ENCODE data around the gene SGPP2. TPM values are rescaled to one million over a fixed set of nuclear protein-coding genes. Genes with fewer than 3 reads are reported as not detected.
A peak's percentile ranks its signal among the peaks of the same experiment; 100 is the strongest.
"Not testable (repeated sequence)": the region's sequence is repeated elsewhere in the genome, so short reads cannot be mapped to it uniquely, and the experiment has no call there.

Gene SGPP2
- total RNA-seq, 3 donors from 2014 or later, result 7.2 to 13.2 (median 7.4) TPM

DNA sequence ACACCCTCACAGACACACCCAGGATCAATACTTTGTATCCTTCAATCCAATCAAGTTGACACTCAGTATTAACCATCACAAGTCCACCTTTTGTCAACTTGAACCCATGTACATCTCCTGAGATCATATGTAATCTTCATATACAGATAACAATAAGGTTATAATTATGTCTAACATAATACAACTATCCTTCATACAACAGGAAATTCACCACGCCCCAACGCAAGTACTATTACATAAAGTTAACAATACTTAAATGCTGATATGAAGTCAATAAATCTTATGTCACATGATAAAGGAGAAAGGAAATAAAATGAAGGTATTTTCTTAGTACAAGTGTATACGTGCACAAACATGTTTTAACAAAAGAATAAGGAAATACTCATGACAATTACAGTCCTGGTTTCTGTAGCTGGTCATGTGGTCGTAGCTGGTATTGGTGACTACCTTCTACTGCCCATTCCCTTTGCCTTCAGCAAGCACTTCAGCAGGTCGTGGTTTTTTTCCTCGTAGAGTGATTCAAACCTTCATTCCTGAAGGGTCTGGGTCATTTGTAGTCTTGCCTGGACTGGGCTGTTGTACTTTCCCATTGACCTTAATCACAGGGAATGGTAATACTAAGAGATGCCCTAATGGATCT lies 11.2 kb downstream of the SGPP2 start:
- H3K9me3 Mint-ChIP-seq; DNase-seq; H3K4me1 Mint-ChIP-seq (ENCODE audit: low read depth); H3K4me3 Mint-ChIP-seq; H3K36me3 Mint-ChIP-seq (ENCODE audit: insufficient read depth); ATAC-seq; H3K27me3 Mint-ChIP-seq (ENCODE audit: low read depth): not testable (repeated sequence)

DNA sequence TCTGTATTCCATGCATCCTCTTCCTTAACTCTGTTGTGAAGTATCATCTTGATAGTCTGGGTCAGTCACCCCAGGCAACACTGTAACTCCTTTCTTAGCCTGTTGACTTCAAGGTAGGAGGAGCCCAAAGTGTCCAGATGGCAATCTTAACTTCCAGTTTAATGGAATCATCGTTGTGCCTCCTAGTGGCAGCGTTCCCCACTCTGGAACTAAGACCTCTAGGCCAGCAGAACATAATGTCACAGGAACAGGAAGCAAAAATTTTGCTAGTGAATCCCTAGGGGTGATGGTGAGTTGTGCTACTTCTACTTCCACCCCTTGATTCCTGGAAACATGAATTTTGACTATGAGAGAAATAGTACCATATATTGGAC lies 11.7 kb downstream of the SGPP2 start:
- H3K36me3 Mint-ChIP-seq (ENCODE audit: insufficient read depth), result no peaks in the 10 kb centered on the region
- no peak for ATAC-seq

DNA sequence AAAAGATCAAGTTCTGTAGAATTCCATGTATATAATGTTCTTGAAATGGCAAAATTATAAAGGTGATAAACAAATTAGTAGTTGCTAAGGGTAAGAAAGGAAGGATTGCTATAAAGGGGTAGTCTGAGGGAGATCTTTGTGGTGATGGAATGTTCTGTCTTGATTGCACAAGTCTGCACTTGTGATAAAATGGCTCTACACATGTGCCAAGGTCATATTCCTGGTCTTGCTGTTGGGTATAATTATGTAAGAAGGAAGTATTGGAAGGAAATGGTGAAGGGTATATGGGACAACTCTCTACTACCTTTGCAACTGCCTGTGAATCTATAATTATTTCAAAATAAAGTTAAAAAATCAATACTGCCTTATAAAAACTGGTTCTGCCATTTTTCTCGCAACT lies 15.3 kb downstream of the SGPP2 start:
- DNase-seq (no peak), ATAC-seq (no peak)
- no peaks in the 10 kb centered on the region for H3K36me3 Mint-ChIP-seq (ENCODE audit: insufficient read depth)
- H3K4me3 Mint-ChIP-seq, result no peak overlapping the region
- no peaks in the 10 kb centered on the region for H3K9me3 Mint-ChIP-seq
- no peaks in the 10 kb centered on the region for H3K27me3 Mint-ChIP-seq (ENCODE audit: low read depth)
- H3K4me1 Mint-ChIP-seq (ENCODE audit: low read depth), result no peaks in the 10 kb centered on the region

More for the DNA sequence above, 11.7 kb downstream of the SGPP2 start:
- Mint-ChIP-seq H3K9me3 (no peaks in the 10 kb centered on the region), H3K27me3 (ENCODE audit: low read depth) (no peaks in the 10 kb centered on the region), H3K4me1 (ENCODE audit: low read depth) (peaks cover 5% of the 10 kb centered on the region), H3K4me3 (no peak overlapping the region)
- no peak for DNase-seq

DNA sequence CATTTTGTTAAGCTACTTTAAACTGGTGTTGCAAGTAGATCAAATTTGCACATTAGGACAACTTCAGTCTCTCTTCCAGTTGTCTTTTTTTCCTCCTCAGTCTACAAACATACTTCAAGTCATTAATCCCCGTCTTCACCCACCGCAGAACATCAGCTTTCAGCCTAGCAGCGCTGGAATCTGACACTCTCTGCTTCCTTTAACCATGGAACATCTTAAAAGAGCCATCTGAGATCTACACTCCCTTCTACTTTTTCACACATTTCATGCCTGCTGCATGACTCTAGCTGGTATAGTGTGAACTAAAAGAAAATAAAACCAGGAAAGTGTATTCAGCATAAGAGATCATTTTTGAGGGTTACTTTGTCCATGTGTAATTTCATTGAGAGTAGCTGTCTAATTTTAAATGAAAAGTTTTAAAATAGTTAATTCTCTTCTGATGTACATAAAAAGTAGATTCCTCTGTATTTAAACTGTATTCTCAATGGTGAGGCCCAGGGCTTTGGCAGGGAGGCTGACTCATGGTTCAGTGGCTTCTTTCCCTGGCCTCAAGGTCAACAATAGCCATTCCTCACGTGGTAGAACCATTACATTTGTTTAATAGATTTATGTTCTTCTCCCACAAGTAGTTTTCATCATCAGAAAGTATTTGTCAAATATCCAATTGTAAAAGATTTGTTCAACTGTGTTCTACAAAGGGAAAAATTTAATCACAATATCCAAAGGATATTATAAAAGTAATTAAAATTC lies 16.5 kb downstream of the SGPP2 start:
- no peaks in the 10 kb centered on the region for H3K4me1 Mint-ChIP-seq (ENCODE audit: low read depth)
- no peak for ATAC-seq
- H3K9me3 Mint-ChIP-seq, result no peaks in the 10 kb centered on the region
- H3K4me3 Mint-ChIP-seq, result no peak overlapping the region
- no peak for DNase-seq
- H3K27me3 Mint-ChIP-seq (ENCODE audit: low read depth), result no peaks in the 10 kb centered on the region
- H3K36me3 Mint-ChIP-seq (ENCODE audit: insufficient read depth), result no peaks in the 10 kb centered on the region

DNA sequence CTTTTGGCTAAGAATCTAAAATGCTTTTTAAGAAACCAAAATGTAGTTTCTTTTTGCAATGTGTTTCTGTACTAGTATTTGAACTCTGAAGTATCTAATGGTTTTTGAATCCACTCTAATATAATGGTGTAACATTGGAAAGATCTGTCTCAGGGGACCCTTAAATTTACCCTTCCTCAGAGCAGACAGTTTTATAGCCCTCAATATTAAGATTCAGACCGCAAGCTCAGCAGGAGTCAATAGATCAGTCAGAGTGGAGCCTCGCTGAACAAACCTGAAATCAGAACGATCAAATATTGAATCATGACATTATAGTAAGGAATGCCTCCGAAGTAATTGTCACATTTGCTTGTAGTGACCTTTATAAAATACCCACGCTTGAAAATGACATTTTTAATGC lies 18.3 kb downstream of the SGPP2 start:
- ATAC-seq (no peak), DNase-seq (no peak)
- Mint-ChIP-seq H3K4me1 (ENCODE audit: low read depth) (no peaks in the 10 kb centered on the region), H3K27me3 (ENCODE audit: low read depth) (no peaks in the 10 kb centered on the region), H3K4me3 (no peak overlapping the region), H3K36me3 (ENCODE audit: insufficient read depth) (no peaks in the 10 kb centered on the region), H3K9me3 (no peaks in the 10 kb centered on the region)

- Mint-ChIP-seq H3K4me3 (no peak overlapping the region), H3K27me3 (ENCODE audit: low read depth) (no peaks in the 10 kb centered on the region)
- no peak for ATAC-seq
Measured at GRCh38 chr2:222445227-222445626, 20.9 kb downstream of the SGPP2 start.

DNA sequence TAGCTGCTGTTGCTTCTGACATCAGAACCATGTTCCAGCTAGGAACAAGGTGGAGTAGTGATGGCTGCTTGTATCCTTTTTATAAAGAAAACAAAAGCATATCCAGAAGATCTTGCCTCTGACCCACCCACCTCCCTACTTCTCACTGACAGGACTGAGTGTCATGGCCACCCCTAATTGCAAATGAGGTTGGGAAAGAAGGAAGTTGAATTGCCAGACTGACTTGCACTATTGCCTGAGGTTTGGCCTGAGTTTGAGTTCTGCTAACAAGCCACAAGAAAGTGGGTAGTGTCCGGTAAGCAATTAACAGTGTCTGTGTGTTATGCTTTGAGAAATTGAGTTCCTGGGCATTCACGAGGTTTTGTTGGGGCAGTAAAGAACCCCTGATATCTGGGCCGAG lies 22.8 kb downstream of the SGPP2 start:
- Mint-ChIP-seq H3K27me3 (ENCODE audit: low read depth) (peaks cover 2% of the 10 kb centered on the region), H3K4me1 (ENCODE audit: low read depth) (peaks cover 1% of the 10 kb centered on the region)

More at GRCh38 chr2:222445227-222445626, 20.9 kb downstream of the SGPP2 start:
- no peaks in the 10 kb centered on the region for H3K36me3 Mint-ChIP-seq (ENCODE audit: insufficient read depth)
- DNase-seq, result no peak
- no peaks in the 10 kb centered on the region for H3K9me3 Mint-ChIP-seq
- H3K4me1 Mint-ChIP-seq (ENCODE audit: low read depth), result no peaks in the 10 kb centered on the region

DNA sequence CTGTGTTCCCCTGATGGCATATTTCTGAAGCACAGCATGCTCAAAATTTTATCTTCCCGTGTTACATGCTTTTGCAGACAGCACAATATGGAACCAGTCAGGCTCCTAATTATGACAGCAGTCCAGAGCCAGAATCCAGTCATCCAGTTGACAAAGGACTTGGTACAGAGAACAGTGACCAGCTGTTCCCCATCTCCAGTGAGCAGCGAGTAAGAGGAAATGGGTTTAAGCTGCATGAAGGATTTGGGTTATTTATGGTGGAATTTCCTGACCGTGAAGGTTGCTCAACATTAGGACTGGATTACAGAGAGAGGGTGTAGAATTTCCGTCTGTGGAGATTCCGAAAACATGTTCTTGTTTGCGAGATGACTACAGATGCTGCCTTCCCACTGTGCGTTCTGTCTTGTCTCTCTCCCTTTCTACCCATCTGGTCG lies 24.4 kb downstream of the SGPP2 start:
- no peak for ATAC-seq
- no peak for DNase-seq
- Mint-ChIP-seq H3K36me3 (ENCODE audit: insufficient read depth) (peaks cover 4% of the 10 kb centered on the region), H3K27me3 (ENCODE audit: low read depth) (peaks cover 2% of the 10 kb centered on the region), H3K4me1 (ENCODE audit: low read depth) (peaks cover 1% of the 10 kb centered on the region), H3K9me3 (no peaks in the 10 kb centered on the region), H3K4me3 (no peak overlapping the region)

More for the DNA sequence above, 22.8 kb downstream of the SGPP2 start:
- ATAC-seq, result no peak
- DNase-seq, result no peak
- Mint-ChIP-seq H3K9me3 (no peaks in the 10 kb centered on the region), H3K4me3 (no peak overlapping the region), H3K36me3 (ENCODE audit: insufficient read depth) (peaks cover 2% of the 10 kb centered on the region)

DNA sequence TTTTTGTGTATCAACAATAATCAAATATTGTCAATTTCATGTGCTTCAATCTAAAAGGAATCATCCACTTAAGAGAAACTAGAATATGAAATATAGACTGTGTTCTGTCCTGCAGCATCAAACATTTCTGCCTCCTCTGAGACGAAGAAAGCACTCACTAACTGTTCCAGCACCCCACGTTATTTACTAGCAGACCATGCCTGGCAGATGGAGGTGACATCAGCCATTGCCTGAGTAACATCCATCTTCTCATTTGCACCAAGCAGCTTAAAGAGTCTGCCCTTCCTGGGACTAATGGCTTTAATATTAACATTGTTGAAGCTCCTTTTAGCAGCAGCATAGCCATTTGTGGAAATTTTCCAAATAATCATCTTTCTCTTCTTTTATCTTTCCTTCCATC lies 25.7 kb downstream of the SGPP2 start:
- H3K9me3 Mint-ChIP-seq, result no peaks in the 10 kb centered on the region
- no peak overlapping the region for H3K4me3 Mint-ChIP-seq
- peaks cover 2% of the 10 kb centered on the region for H3K27me3 Mint-ChIP-seq (ENCODE audit: low read depth)
- H3K36me3 Mint-ChIP-seq (ENCODE audit: insufficient read depth), result peaks cover 6% of the 10 kb centered on the region
- H3K4me1 Mint-ChIP-seq (ENCODE audit: low read depth), result peaks cover 1% of the 10 kb centered on the region
- ATAC-seq, result no peak
- DNase-seq, result no peak

DNA sequence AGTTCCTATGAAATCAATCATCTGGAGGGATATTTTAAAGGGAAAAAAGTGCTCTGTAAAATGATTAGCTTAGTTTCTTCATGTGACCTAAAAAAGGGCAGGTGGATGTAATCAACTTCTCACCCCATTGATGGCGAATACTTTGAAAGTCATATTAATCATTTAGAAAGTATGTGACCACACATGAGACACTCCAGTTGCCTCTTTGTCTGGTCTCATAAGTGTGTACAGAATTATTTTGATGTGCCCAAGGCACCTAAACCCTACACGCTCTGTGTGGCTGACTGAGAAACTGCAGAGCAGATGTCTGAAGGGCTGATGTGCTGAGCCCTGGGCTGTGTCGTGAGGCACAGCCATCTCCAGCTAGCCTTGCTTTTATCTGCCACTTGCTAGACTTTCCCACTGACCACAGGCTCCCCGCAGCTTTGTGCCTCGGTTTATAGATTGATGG lies 26.9 kb downstream of the SGPP2 start:
- H3K4me3 Mint-ChIP-seq, result no peak overlapping the region
- H3K36me3 Mint-ChIP-seq (ENCODE audit: insufficient read depth), result peaks cover 6% of the 10 kb centered on the region
- peak; percentile 30 to 50 for ATAC-seq
- no peak for DNase-seq
- H3K4me1 Mint-ChIP-seq (ENCODE audit: low read depth), result peaks cover 1% of the 10 kb centered on the region
- H3K9me3 Mint-ChIP-seq, result no peaks in the 10 kb centered on the region
- H3K27me3 Mint-ChIP-seq (ENCODE audit: low read depth), result peaks cover 2% of the 10 kb centered on the region

DNA sequence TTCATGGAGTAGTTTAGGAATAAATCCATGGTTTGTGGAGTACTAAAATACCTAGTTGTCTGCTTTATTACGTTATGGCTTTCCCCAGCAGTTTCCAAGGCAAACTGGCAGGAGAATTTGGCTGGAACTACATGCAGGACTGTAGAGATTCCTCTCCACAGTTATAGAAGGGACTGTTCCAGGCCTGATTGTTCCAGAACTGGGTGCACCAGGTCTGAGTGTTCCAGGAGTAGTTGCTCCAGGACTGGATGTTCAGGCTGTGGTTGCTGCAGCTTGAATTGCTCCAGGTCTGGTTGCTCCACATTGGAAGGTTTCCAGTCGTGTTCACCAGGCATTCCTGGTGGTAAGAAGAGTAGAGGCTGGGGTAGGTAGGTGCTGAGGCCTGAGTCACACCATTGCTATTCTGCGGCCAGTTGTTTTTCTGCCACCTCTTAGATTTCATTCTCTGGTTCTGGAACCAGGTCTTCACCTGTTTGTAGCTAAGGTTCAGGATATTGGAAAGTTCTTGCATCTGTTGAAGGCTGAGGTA lies 28.1 kb downstream of the SGPP2 start:
- peaks cover 6% of the 10 kb centered on the region for H3K36me3 Mint-ChIP-seq (ENCODE audit: insufficient read depth)
- no peak for ATAC-seq
- H3K9me3 Mint-ChIP-seq, result no peaks in the 10 kb centered on the region
- H3K4me1 Mint-ChIP-seq (ENCODE audit: low read depth), result peaks cover 1% of the 10 kb centered on the region
- peaks cover 2% of the 10 kb centered on the region for H3K27me3 Mint-ChIP-seq (ENCODE audit: low read depth)
- no peak for DNase-seq
- no peak overlapping the region for H3K4me3 Mint-ChIP-seq

DNA sequence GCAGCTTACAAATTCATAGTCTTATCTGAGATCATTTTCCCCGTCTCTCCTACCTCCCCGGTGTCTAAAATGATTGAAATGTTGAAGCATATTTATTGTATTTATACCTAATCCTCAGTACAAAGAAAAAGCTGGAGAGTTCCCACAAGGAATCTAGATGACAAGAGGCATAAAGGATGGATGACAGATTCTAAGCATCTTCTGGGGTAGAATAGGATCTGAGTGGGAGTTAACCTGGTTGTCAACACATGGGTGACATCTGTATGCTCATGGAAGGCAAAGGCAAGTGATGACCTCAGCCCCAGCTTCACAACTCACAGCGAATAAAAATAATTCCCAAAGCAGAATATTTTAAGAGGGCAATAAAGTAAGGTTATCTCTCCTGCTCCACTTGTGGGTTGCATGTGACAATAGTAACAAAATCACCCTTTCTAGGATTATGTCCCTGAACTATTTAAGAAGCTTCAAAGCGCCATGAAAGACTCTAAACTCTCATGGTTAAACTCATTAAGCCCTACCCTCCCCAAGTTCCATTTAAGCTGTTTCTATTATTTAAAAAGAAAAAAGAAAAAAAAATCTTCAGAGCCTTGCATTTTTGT lies 32.2 kb downstream of the SGPP2 start:
- Mint-ChIP-seq H3K9me3 (no peaks in the 10 kb centered on the region), H3K4me3 (no peak overlapping the region), H3K4me1 (ENCODE audit: low read depth) (no peaks in the 10 kb centered on the region), H3K27me3 (ENCODE audit: low read depth) (no peaks in the 10 kb centered on the region), H3K36me3 (ENCODE audit: insufficient read depth) (peaks cover 7% of the 10 kb centered on the region)
- DNase-seq (no peak), ATAC-seq (no peak)

GRCh38 chr2:222459983-222460382 lies 35.6 kb downstream of the SGPP2 start:
- Mint-ChIP-seq H3K27me3 (ENCODE audit: low read depth) (no peaks in the 10 kb centered on the region), H3K36me3 (ENCODE audit: insufficient read depth) (peaks cover 3% of the 10 kb centered on the region), H3K4me3 (no peak overlapping the region), H3K4me1 (ENCODE audit: low read depth) (no peaks in the 10 kb centered on the region), H3K9me3 (no peaks in the 10 kb centered on the region)
- ATAC-seq, result no peak
- DNase-seq, result no peak

- peaks cover 6% of the 10 kb centered on the region for H3K36me3 Mint-ChIP-seq (ENCODE audit: insufficient read depth)
- H3K4me1 Mint-ChIP-seq (ENCODE audit: low read depth), result no peaks in the 10 kb centered on the region
- peaks cover 2% of the 10 kb centered on the region for H3K27me3 Mint-ChIP-seq (ENCODE audit: low read depth)
- H3K4me3 Mint-ChIP-seq, result no peak overlapping the region
- DNase-seq, result no peak
- no peaks in the 10 kb centered on the region for H3K9me3 Mint-ChIP-seq
- no peak for ATAC-seq
Measured at GRCh38 chr2:222465746-222466145, 41.4 kb downstream of the SGPP2 start.

Data from activated T-cell treated with anti-CD3 and anti-CD28 coated beads, Interleukin-2, amount 50 U/mL, for 4 hours (primary cell).